Activated naive CD8-positive, alpha-beta T cell (primary cell): ENCODE data around the gene PIBF1.
"Not testable (repeated sequence)": the region's sequence is repeated elsewhere in the genome, so short reads cannot be mapped to it uniquely, and the experiment has no call there.

ENCODE experiments used
- H3K27ac Mint-ChIP-seq: one replicate; pipeline ENCODE4 v1.8.0; 2021; ENCODE audit warnings: mixed read lengths
- H3K27me3 Mint-ChIP-seq: one replicate; pipeline ENCODE4 v1.8.0; 2021; ENCODE audit warnings: mixed read lengths
- H3K36me3 Mint-ChIP-seq: one replicate; pipeline ENCODE4 v1.8.0; 2021; ENCODE audit warnings: mixed read lengths
- H3K4me1 Mint-ChIP-seq: one replicate; pipeline ENCODE4 v1.8.0; 2021; ENCODE audit warnings: low read depth, mixed read lengths
- H3K4me3 Mint-ChIP-seq: one replicate; pipeline ENCODE4 v1.8.0; 2021; ENCODE audit warnings: mild to moderate bottlenecking, mixed read lengths
- H3K9me3 Mint-ChIP-seq: one replicate; pipeline ENCODE4 v1.8.0; 2021; ENCODE audit warnings: low read depth, mixed read lengths

PIBF1 gene

GRCh38 chr13:72931311-72931710 is 149.4 kb downstream of the PIBF1 start:
- Mint-ChIP-seq H3K36me3 (peaks cover 29% of the 10 kb centered on the region), H3K4me1 (no peaks in the 10 kb centered on the region), H3K4me3 (no peak overlapping the region), H3K27ac (no peak overlapping the region), H3K9me3 (no peaks in the 10 kb centered on the region), H3K27me3 (no peaks in the 10 kb centered on the region)

GRCh38 chr13:72932250-72932649 is 150.3 kb downstream of the PIBF1 start:
- Mint-ChIP-seq H3K9me3 (no peaks in the 10 kb centered on the region), H3K27ac (no peak overlapping the region), H3K4me3 (no peak overlapping the region), H3K36me3 (peaks cover 31% of the 10 kb centered on the region), H3K4me1 (no peaks in the 10 kb centered on the region), H3K27me3 (no peaks in the 10 kb centered on the region)

GRCh38 chr13:72946267-72946666 is 164.3 kb downstream of the PIBF1 start:
- H3K9me3 Mint-ChIP-seq, H3K4me1 Mint-ChIP-seq, H3K27ac Mint-ChIP-seq, H3K27me3 Mint-ChIP-seq, H3K4me3 Mint-ChIP-seq: not testable (repeated sequence)
- peaks cover 38% of the 10 kb centered on the region for H3K36me3 Mint-ChIP-seq

GRCh38 chr13:72952529-72953141 is 170.7 kb downstream of the PIBF1 start:
- H3K9me3 Mint-ChIP-seq: no peaks in the 10 kb centered on the region
- H3K4me3 Mint-ChIP-seq: no peak overlapping the region
- no peaks in the 10 kb centered on the region for H3K27me3 Mint-ChIP-seq
- H3K36me3 Mint-ChIP-seq: peaks cover 34% of the 10 kb centered on the region
- H3K4me1 Mint-ChIP-seq: no peaks in the 10 kb centered on the region
- no peak overlapping the region for H3K27ac Mint-ChIP-seq

- no peak overlapping the region for H3K4me3 Mint-ChIP-seq
- no peaks in the 10 kb centered on the region for H3K9me3 Mint-ChIP-seq
- peaks cover 30% of the 10 kb centered on the region for H3K36me3 Mint-ChIP-seq
- H3K4me1 Mint-ChIP-seq: no peaks in the 10 kb centered on the region
- H3K27ac Mint-ChIP-seq: no peak overlapping the region
- no peaks in the 10 kb centered on the region for H3K27me3 Mint-ChIP-seq
Observed at GRCh38 chr13:72953391-72953965, 171.5 kb downstream of the PIBF1 start.

- Mint-ChIP-seq H3K27me3 (no peaks in the 10 kb centered on the region), H3K9me3 (no peaks in the 10 kb centered on the region), H3K27ac (no peak overlapping the region), H3K36me3 (peaks cover 26% of the 10 kb centered on the region), H3K4me3 (no peak overlapping the region), H3K4me1 (no peaks in the 10 kb centered on the region)
Observed at GRCh38 chr13:72959643-72960042, 177.7 kb downstream of the PIBF1 start.

- Mint-ChIP-seq H3K27ac (no peak overlapping the region), H3K4me1 (no peaks in the 10 kb centered on the region), H3K36me3 (peaks cover 26% of the 10 kb centered on the region)
Observed at GRCh38 chr13:72960114-72960513, 178.2 kb downstream of the PIBF1 start.

GRCh38 chr13:72960541-72960940 is 178.6 kb downstream of the PIBF1 start:
- Mint-ChIP-seq H3K9me3 (no peaks in the 10 kb centered on the region), H3K27me3 (no peaks in the 10 kb centered on the region), H3K36me3 (peaks cover 25% of the 10 kb centered on the region), H3K4me3 (no peak overlapping the region), H3K4me1 (no peaks in the 10 kb centered on the region), H3K27ac (no peak overlapping the region)

More at GRCh38 chr13:72960114-72960513, 178.2 kb downstream of the PIBF1 start:
- no peak overlapping the region for H3K4me3 Mint-ChIP-seq
- H3K27me3 Mint-ChIP-seq: no peaks in the 10 kb centered on the region
- no peaks in the 10 kb centered on the region for H3K9me3 Mint-ChIP-seq

GRCh38 chr13:72963762-72964161 is 181.8 kb downstream of the PIBF1 start:
- Mint-ChIP-seq H3K4me3 (no peak overlapping the region), H3K27me3 (no peaks in the 10 kb centered on the region), H3K27ac (no peak overlapping the region), H3K9me3 (no peaks in the 10 kb centered on the region), H3K36me3 (peaks cover 10% of the 10 kb centered on the region), H3K4me1 (no peaks in the 10 kb centered on the region)

GRCh38 chr13:72970301-72970880 is 188.5 kb downstream of the PIBF1 start:
- peaks cover 12% of the 10 kb centered on the region for H3K36me3 Mint-ChIP-seq
- no peak overlapping the region for H3K27ac Mint-ChIP-seq
- no peaks in the 10 kb centered on the region for H3K27me3 Mint-ChIP-seq
- H3K4me1 Mint-ChIP-seq: no peaks in the 10 kb centered on the region
- no peaks in the 10 kb centered on the region for H3K9me3 Mint-ChIP-seq
- H3K4me3 Mint-ChIP-seq: no peak overlapping the region

GRCh38 chr13:72970956-72971355 is 189.0 kb downstream of the PIBF1 start:
- H3K27me3 Mint-ChIP-seq: no peaks in the 10 kb centered on the region
- peaks cover 11% of the 10 kb centered on the region for H3K36me3 Mint-ChIP-seq
- H3K4me1 Mint-ChIP-seq: no peaks in the 10 kb centered on the region
- no peaks in the 10 kb centered on the region for H3K9me3 Mint-ChIP-seq
- no peak overlapping the region for H3K27ac Mint-ChIP-seq
- H3K4me3 Mint-ChIP-seq: no peak overlapping the region

- Mint-ChIP-seq H3K27me3 (no peaks in the 10 kb centered on the region), H3K4me1 (no peaks in the 10 kb centered on the region), H3K4me3 (no peak overlapping the region), H3K27ac (no peak overlapping the region), H3K36me3 (peaks cover 13% of the 10 kb centered on the region), H3K9me3 (no peaks in the 10 kb centered on the region)
Observed at GRCh38 chr13:72973234-72973633, 191.3 kb downstream of the PIBF1 start.

- Mint-ChIP-seq H3K27ac (no peak overlapping the region), H3K4me3 (no peak overlapping the region), H3K27me3 (no peaks in the 10 kb centered on the region)
Observed at GRCh38 chr13:72983085-72983768, 201.3 kb downstream of the PIBF1 start.

GRCh38 chr13:72985610-72986009 is 203.7 kb downstream of the PIBF1 start:
- H3K4me3 Mint-ChIP-seq: no peak overlapping the region
- H3K9me3 Mint-ChIP-seq: no peaks in the 10 kb centered on the region
- no peaks in the 10 kb centered on the region for H3K27me3 Mint-ChIP-seq
- H3K36me3 Mint-ChIP-seq: peaks cover 12% of the 10 kb centered on the region
- no peak overlapping the region for H3K27ac Mint-ChIP-seq
- no peaks in the 10 kb centered on the region for H3K4me1 Mint-ChIP-seq

More at GRCh38 chr13:72983085-72983768, 201.3 kb downstream of the PIBF1 start:
- Mint-ChIP-seq H3K36me3 (peaks cover 13% of the 10 kb centered on the region), H3K4me1 (no peaks in the 10 kb centered on the region), H3K9me3 (no peaks in the 10 kb centered on the region)

- Mint-ChIP-seq H3K9me3 (no peaks in the 10 kb centered on the region), H3K36me3 (peaks cover 12% of the 10 kb centered on the region), H3K27me3 (no peaks in the 10 kb centered on the region), H3K4me3 (no peak overlapping the region), H3K27ac (no peak overlapping the region), H3K4me1 (no peaks in the 10 kb centered on the region)
Observed at GRCh38 chr13:72986197-72986596, 204.3 kb downstream of the PIBF1 start.
